HepG2 (cell line): Measurements from ENCODE around the gene AIF1. TPM values are rescaled to one million over a fixed set of nuclear protein-coding genes. Genes with fewer than 3 reads are reported as not detected.

Experiments used
- CEBPB ChIP-seq: IDR thresholded peaks from 2 replicates; pipeline ENCODE4 v1.6.1; 2011; ENCODE audit warnings: low read depth, low read length, improper control_type of control experiment, borderline replicate concordance
- DPF2 ChIP-seq: sonication (generic); formaldehyde crosslinking; IDR thresholded peaks from 2 replicates; pipeline ENCODE4 v1.4.0; 2020; ENCODE audit warnings: mild to moderate bottlenecking, low read depth, missing genetic modification reagents, borderline replicate concordance
- KMT2B ChIP-seq: IDR thresholded peaks from 2 replicates; pipeline ENCODE4 v1.6.1; 2016; ENCODE audit warnings: missing genetic modification reagents, missing compliant biosample characterization
- MAF1 ChIP-seq: sonication (generic); formaldehyde crosslinking; IDR thresholded peaks from 2 replicates; pipeline ENCODE4 v1.5.0; 2020; ENCODE audit warnings: missing genetic modification reagents, borderline replicate concordance
- MEIS1 ChIP-seq: sonication (generic); formaldehyde crosslinking; IDR thresholded peaks from 2 replicates; pipeline ENCODE4 v1.9.0; 2021; ENCODE audit warnings: mild to moderate bottlenecking, missing genetic modification reagents, moderate library complexity, borderline replicate concordance
- MIER2 ChIP-seq: IDR thresholded peaks from 2 replicates; pipeline ENCODE4 v1.6.1; 2016; ENCODE audit warnings: missing biosample characterization, missing genetic modification reagents
- PLRG1 ChIP-seq: fragments of 450-650 bp; conservative IDR thresholded peaks from 2 replicates; pipeline ENCODE4 v1.6.1; 2016
- RBM39 ChIP-seq: fragments of 200-400 bp; formaldehyde crosslinking; IDR thresholded peaks from one replicate; pipeline ENCODE4 v1.6.1; 2018; ENCODE audit warnings: antibody characterized with exemption, mild to moderate bottlenecking, low read depth, low read length; ENCODE audit not compliant: poor library complexity, severe bottlenecking
- RFX5 ChIP-seq: IDR thresholded peaks from 2 replicates; pipeline ENCODE4 v1.6.1; 2011; ENCODE audit warnings: low read depth, low read length, improper control_type of control experiment
- SAFB2 ChIP-seq: sonication (generic); formaldehyde crosslinking; IDR thresholded peaks from 2 replicates; pipeline ENCODE4 v1.5.1; 2020; ENCODE audit warnings: missing genetic modification reagents, low read depth, mild to moderate bottlenecking, borderline replicate concordance
- TCF7 ChIP-seq: sonication (generic); IDR thresholded peaks from 2 replicates; pipeline ENCODE4 v1.6.1; 2016; ENCODE audit warnings: antibody characterized with exemption, low read depth
- U2AF1 ChIP-seq: fragments of 200-400 bp; formaldehyde crosslinking; optimal IDR thresholded peaks from 2 replicates; pipeline ENCODE3; 2017; ENCODE audit warnings: mild to moderate bottlenecking, low read depth, low read length
- ZNF460 ChIP-seq: sonication (generic); formaldehyde crosslinking; IDR thresholded peaks from 2 replicates; pipeline ENCODE4 v1.5.1; 2020; ENCODE audit warnings: missing genetic modification reagents, mild to moderate bottlenecking, borderline replicate concordance
- ZNF569 ChIP-seq: sonication (generic); formaldehyde crosslinking; IDR thresholded peaks from 2 replicates; pipeline ENCODE4 v1.5.0; 2020; ENCODE audit warnings: mild to moderate bottlenecking, missing genetic modification reagents, moderate library complexity, borderline replicate concordance
- ZSCAN12 ChIP-seq: sonication (generic); formaldehyde crosslinking; IDR thresholded peaks from 2 replicates; pipeline ENCODE4 v1.9.0; 2021; ENCODE audit warnings: mild to moderate bottlenecking, missing genetic modification reagents
- polyA plus RNA-seq, 8 experiments: library from polyadenylated mRNA; depleted of rRNA in 3 of 8; stranded (reverse) in 7 of 8; unstranded in 1 of 8; fragments of >200 nt; fragmentation: Illumina TruSeq in 4 of 8; extraction: Trizol in 4 of 8; gene quantifications; 2 replicates each; pipeline versions ENCODE4 v1.2.1 to v1.2.3, GENCODE V29; 2011 to 2016; ENCODE audit warnings: low read depth in 4 of 8, missing spikeins in 1 of 8, mixed read lengths in 1 of 8; ENCODE audit not compliant: insufficient read depth in 1 of 8
- total RNA-seq, 5 experiments: library from RNA; depleted of rRNA; stranded (reverse); fragments of >200 nt; fragmentation: Illumina TruSeq; extraction: Trizol; gene quantifications; 2 replicates each; pipeline ENCODE4 v1.2.3, GENCODE V29; 2016; ENCODE audit warnings: low read depth in 1 of 5
- TF ChIP-seq, protein P1 (sequence below): sonication (generic); formaldehyde crosslinking; IDR thresholded peaks from 2 replicates; pipeline ENCODE4 v1.5.1; 2020; ENCODE audit warnings: missing genetic modification reagents, mild to moderate bottlenecking, borderline replicate concordance
- TF ChIP-seq, protein P2 (sequence below): sonication (generic); formaldehyde crosslinking; IDR thresholded peaks from 2 replicates; pipeline ENCODE4 v1.4.0; 2020; ENCODE audit warnings: low read depth, mild to moderate bottlenecking, missing genetic modification reagents
- TF ChIP-seq, protein P3 (sequence below): sonication (generic); formaldehyde crosslinking; conservative IDR thresholded peaks from 2 replicates; pipeline ENCODE4 v1.4.0; 2020; ENCODE audit warnings: missing genetic modification reagents
- TF ChIP-seq, protein P4 (sequence below): sonication (generic); formaldehyde crosslinking; IDR thresholded peaks from 2 replicates; pipeline ENCODE4 v1.5.0; 2020; ENCODE audit warnings: missing genetic modification reagents
- TF ChIP-seq, protein P5 (sequence below): sonication (generic); formaldehyde crosslinking; conservative IDR thresholded peaks from 2 replicates; pipeline ENCODE4 v1.8.1; 2023; ENCODE audit warnings: missing genetic modification reagents

Gene AIF1
- total and polyA plus RNA-seq, 2 of the 13 experiments (the other 11 are each of a cell fraction or from before 2014, with no cell fraction given) = 1.5 TPM; not detected in 1

DNA sequence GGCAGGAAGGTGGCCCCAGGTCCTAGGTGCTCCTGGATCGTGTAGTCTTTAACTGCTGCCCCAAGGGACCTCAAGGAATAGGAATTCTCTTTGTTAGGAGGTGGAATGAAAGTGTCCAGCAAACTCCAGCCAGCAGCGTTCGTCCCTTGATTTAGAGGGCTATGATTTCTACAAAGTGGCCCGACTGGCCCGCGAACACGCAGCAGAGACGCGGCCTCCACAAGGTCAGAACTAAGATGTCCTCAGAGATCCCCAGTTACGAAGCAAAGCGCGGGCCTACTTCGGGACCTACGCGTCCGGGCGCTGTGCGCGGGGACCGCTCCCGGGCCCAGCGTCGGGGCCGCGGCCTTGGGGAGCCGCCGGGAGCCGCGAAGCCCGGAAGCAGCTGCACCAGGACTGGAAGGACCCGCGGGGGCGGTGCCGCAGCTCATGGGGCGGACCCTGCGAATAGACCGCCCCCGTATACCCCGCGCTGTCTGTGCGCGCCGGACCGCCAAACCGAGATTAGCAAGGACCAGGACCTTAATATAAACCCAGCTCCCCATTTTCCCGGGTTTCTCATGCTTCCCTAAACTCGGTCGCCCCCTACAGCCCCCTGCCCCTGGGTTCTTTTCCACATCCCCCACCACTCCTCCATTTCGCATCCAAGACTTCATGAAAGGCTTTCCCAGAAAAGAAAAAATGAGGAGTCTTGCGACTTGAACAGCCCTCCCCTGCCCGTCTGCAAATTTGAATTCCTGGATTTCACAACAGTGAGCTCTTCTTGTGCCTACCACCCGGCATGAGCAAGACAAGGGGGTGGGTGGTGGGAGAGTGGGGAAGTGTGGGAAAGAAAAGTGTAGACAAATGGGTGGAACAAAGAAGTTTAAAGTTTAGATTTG, 45.6 kb downstream of the AIF1 start, which contains the start of gene C6orf47 (continued):
- TF ChIP-seq, protein P1, sequence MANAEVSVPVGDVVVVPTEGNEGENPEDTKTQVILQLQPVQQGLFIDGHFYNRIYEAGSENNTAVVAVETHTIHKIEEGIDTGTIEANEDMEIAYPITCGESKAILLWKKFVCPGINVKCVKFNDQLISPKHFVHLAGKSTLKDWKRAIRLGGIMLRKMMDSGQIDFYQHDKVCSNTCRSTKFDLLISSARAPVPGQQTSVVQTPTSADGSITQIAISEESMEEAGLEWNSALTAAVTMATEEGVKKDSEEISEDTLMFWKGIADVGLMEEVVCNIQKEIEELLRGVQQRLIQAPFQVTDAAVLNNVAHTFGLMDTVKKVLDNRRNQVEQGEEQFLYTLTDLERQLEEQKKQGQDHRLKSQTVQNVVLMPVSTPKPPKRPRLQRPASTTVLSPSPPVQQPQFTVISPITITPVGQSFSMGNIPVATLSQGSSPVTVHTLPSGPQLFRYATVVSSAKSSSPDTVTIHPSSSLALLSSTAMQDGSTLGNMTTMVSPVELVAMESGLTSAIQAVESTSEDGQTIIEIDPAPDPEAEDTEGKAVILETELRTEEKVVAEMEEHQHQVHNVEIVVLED = peak; percentile 69; the same call in 1 of the 2 replicates
- TF ChIP-seq CEBPB (peak; percentile 40; the same call in 1 of the 2 replicates), MIER2 (CRISPR knock-in tag) (peak; percentile 36), PLRG1 (no peak), TCF7 (no peak), RFX5 (no peak), MAF1 (CRISPR knock-in tag) (peak; percentile 72), RBM39 (peak; percentile 85), SAFB2 (CRISPR knock-in tag) (peak; percentile 96), KMT2B (CRISPR knock-in tag) (no peak; the same call in 1 of the 2 replicates), ZSCAN12 (peak; percentile 94), ZNF569 (CRISPR knock-in tag) (no peak), ZNF460 (peak; percentile 7; the same call in 1 of the 2 replicates), U2AF1 (no peak), MEIS1 (CRISPR knock-in tag) (no peak; the same call in 1 of the 2 replicates), DPF2 (CRISPR knock-in tag) (no peak)
- TF ChIP-seq, protein P2, sequence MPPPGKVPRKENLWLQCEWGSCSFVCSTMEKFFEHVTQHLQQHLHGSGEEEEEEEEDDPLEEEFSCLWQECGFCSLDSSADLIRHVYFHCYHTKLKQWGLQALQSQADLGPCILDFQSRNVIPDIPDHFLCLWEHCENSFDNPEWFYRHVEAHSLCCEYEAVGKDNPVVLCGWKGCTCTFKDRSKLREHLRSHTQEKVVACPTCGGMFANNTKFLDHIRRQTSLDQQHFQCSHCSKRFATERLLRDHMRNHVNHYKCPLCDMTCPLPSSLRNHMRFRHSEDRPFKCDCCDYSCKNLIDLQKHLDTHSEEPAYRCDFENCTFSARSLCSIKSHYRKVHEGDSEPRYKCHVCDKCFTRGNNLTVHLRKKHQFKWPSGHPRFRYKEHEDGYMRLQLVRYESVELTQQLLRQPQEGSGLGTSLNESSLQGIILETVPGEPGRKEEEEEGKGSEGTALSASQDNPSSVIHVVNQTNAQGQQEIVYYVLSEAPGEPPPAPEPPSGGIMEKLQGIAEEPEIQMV (CRISPR knock-in tag) = peak; percentile 68
- TF ChIP-seq, protein P3, sequence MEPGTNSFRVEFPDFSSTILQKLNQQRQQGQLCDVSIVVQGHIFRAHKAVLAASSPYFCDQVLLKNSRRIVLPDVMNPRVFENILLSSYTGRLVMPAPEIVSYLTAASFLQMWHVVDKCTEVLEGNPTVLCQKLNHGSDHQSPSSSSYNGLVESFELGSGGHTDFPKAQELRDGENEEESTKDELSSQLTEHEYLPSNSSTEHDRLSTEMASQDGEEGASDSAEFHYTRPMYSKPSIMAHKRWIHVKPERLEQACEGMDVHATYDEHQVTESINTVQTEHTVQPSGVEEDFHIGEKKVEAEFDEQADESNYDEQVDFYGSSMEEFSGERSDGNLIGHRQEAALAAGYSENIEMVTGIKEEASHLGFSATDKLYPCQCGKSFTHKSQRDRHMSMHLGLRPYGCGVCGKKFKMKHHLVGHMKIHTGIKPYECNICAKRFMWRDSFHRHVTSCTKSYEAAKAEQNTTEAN (CRISPR knock-in tag) = peak; percentile 85
- TF ChIP-seq, protein P4, sequence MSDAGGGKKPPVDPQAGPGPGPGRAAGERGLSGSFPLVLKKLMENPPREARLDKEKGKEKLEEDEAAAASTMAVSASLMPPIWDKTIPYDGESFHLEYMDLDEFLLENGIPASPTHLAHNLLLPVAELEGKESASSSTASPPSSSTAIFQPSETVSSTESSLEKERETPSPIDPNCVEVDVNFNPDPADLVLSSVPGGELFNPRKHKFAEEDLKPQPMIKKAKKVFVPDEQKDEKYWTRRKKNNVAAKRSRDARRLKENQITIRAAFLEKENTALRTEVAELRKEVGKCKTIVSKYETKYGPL (CRISPR knock-in tag) = 0 out of 2 replicates have a peak, but pooled peaks have one; percentile 61
- TF ChIP-seq, protein P5, sequence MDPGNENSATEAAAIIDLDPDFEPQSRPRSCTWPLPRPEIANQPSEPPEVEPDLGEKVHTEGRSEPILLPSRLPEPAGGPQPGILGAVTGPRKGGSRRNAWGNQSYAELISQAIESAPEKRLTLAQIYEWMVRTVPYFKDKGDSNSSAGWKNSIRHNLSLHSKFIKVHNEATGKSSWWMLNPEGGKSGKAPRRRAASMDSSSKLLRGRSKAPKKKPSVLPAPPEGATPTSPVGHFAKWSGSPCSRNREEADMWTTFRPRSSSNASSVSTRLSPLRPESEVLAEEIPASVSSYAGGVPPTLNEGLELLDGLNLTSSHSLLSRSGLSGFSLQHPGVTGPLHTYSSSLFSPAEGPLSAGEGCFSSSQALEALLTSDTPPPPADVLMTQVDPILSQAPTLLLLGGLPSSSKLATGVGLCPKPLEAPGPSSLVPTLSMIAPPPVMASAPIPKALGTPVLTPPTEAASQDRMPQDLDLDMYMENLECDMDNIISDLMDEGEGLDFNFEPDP (CRISPR knock-in tag) = 0 out of 2 replicates have a peak, but pooled peaks have one; percentile 93
